ENCODE results near the gene SMS.

SMS gene

GRCh38 chrX:21934414-21934813 lies 6.1 kb upstream of the SMS start:
- no peak for DNase-seq (ENCODE audit: low spot score)
- TF ChIP-seq CTCF (IDR thresholded peaks at IDR 0.05; ENCODE audit: extremely low read depth, insufficient read depth, missing control alignments) = no peak

GRCh38 chrX:21939906-21940305 lies 603 bp upstream of the SMS start:
- in situ Hi-C loops (cut with MboI; ENCODE audit: low pct_unique_long_range_greater_than_20kb, low sequenced_read_pairs, unreplicated experiment) = no loop called here
- no peak for DNase-seq (ENCODE audit: low spot score)
- TF ChIP-seq CTCF (IDR thresholded peaks at IDR 0.05; ENCODE audit: extremely low read depth, insufficient read depth, missing control alignments) = no peak

More at GRCh38 chrX:21934414-21934813, 6.1 kb upstream of the SMS start:
- in situ Hi-C loops (cut with MboI; ENCODE audit: low pct_unique_long_range_greater_than_20kb, low sequenced_read_pairs, unreplicated experiment) = no loop called here

GRCh38 chrX:21943460-21944135 lies 3.1 kb downstream of the SMS start:
- in situ Hi-C loops (cut with MboI; ENCODE audit: low pct_unique_long_range_greater_than_20kb, low sequenced_read_pairs, unreplicated experiment) = no loop called here
- DNase-seq (ENCODE audit: low spot score) = no peak
- no peak for TF ChIP-seq CTCF (IDR thresholded peaks at IDR 0.05; ENCODE audit: extremely low read depth, insufficient read depth, missing control alignments)

GRCh38 chrX:21944136-21944615 lies 3.7 kb downstream of the SMS start:
- no peak for DNase-seq (ENCODE audit: low spot score)
- TF ChIP-seq CTCF (IDR thresholded peaks at IDR 0.05; ENCODE audit: extremely low read depth, insufficient read depth, missing control alignments) = no peak
- in situ Hi-C loops (cut with MboI; ENCODE audit: low pct_unique_long_range_greater_than_20kb, low sequenced_read_pairs, unreplicated experiment) = no loop called here

- no peak for DNase-seq (ENCODE audit: low spot score)
- in situ Hi-C loops (cut with MboI; ENCODE audit: low pct_unique_long_range_greater_than_20kb, low sequenced_read_pairs, unreplicated experiment) = no loop called here
- TF ChIP-seq CTCF (IDR thresholded peaks at IDR 0.05; ENCODE audit: extremely low read depth, insufficient read depth, missing control alignments) = no peak
Observed at GRCh38 chrX:21946925-21947641, 6.6 kb downstream of the SMS start.

GRCh38 chrX:21947671-21948070 lies 7.2 kb downstream of the SMS start:
- in situ Hi-C loops (cut with MboI; ENCODE audit: low pct_unique_long_range_greater_than_20kb, low sequenced_read_pairs, unreplicated experiment) = no loop called here
- no peak for DNase-seq (ENCODE audit: low spot score)
- TF ChIP-seq CTCF (IDR thresholded peaks at IDR 0.05; ENCODE audit: extremely low read depth, insufficient read depth, missing control alignments) = no peak

All from GM13977 (cell line).